OCI-LY1 (cell line): ENCODE data around the gene HOXD13.

ENCODE experiments used
- H2AFZ ChIP-seq: fragments of 200-600 bp; sonication (generic), shearing (Covaris generic); 2 replicates; pipeline ENCODE4 v1.6.0; 2014; ENCODE audit warnings: antibody characterized with exemption, mild to moderate bottlenecking, low read length
- H3F3A ChIP-seq: fragments of 200-600 bp; sonication (generic), shearing (Covaris generic); 2 replicates; pipeline ENCODE4 v1.6.0; 2014; ENCODE audit warnings: mild to moderate bottlenecking, antibody characterized with exemption, low read length, moderate library complexity; ENCODE audit not compliant: insufficient read depth
- H3K27ac ChIP-seq: fragments of 200-600 bp; sonication (generic); 2 replicates; pipeline ENCODE4 v1.5.1; 2014; ENCODE audit warnings: low read length, mixed run types, mild to moderate bottlenecking, low read depth; ENCODE audit not compliant: poor library complexity, severe bottlenecking
- H3K27me3 ChIP-seq: fragments of 200-600 bp; sonication (generic); 2 replicates; pipeline ENCODE4 v1.6.0; 2014; ENCODE audit warnings: antibody characterized with exemption, mild to moderate bottlenecking, low read length, moderate library complexity; ENCODE audit not compliant: insufficient read depth
- H3K36me3 ChIP-seq: fragments of 200-600 bp; sonication (generic); 2 replicates; pipeline ENCODE4 v1.6.1; 2014; ENCODE audit warnings: mild to moderate bottlenecking, antibody characterized with exemption, low read length, moderate library complexity, mixed read lengths; ENCODE audit not compliant: insufficient read depth
- H3K4me1 ChIP-seq: fragments of 200-600 bp; sonication (generic); 2 replicates; pipeline ENCODE4 v1.5.1; 2014; ENCODE audit warnings: mild to moderate bottlenecking, low read length, moderate library complexity; ENCODE audit not compliant: insufficient read depth, severe bottlenecking
- H3K4me2 ChIP-seq: fragments of 200-600 bp; sonication (generic), shearing (Covaris generic); 2 replicates; pipeline ENCODE4 v1.6.1; 2014; ENCODE audit warnings: low read length
- H3K4me3 ChIP-seq: fragments of 200-600 bp; sonication (generic); 2 replicates; pipeline ENCODE4 v1.5.1; 2014; ENCODE audit warnings: low read length, low read depth, mild to moderate bottlenecking, mixed read lengths; ENCODE audit not compliant: poor library complexity, severe bottlenecking
- H3K79me2 ChIP-seq: fragments of 200-600 bp; shearing (Covaris generic); 2 replicates; pipeline ENCODE4 v1.6.1; 2016; ENCODE audit warnings: mixed run types, low read length, mixed read lengths; ENCODE audit not compliant: insufficient read depth
- H3K9ac ChIP-seq: fragments of 200-600 bp; sonication (generic), shearing (Covaris generic); 2 replicates; pipeline ENCODE4 v1.6.1; 2014; ENCODE audit warnings: mild to moderate bottlenecking, low read length, mixed read lengths
- H3K9me2 ChIP-seq: fragments of 200-600 bp; sonication (generic), shearing (Covaris generic); 2 replicates; pipeline ENCODE4 v1.6.1; 2014; ENCODE audit warnings: low read depth, mild to moderate bottlenecking, low read length, mixed read lengths
- H3K9me3 ChIP-seq: fragments of 200-600 bp; shearing (Covaris generic); 2 replicates; pipeline ENCODE4 v1.6.1; 2014; ENCODE audit warnings: low read length, mixed read lengths
- H4K20me1 ChIP-seq: fragments of 200-600 bp; sonication (generic), shearing (Covaris generic); 2 replicates; pipeline ENCODE4 v1.6.0; 2016; ENCODE audit warnings: mild to moderate bottlenecking, low read length; ENCODE audit not compliant: insufficient read depth
- CTCF ChIP-seq: fragments of 200-600 bp; sonication (generic), shearing (Covaris generic); IDR thresholded peaks from 2 replicates; pipeline ENCODE4 v1.5.1; 2017; ENCODE audit warnings: mild to moderate bottlenecking, antibody characterized with exemption, low read length, moderate library complexity, mixed read lengths
- EZH2 ChIP-seq: fragments of 200-600 bp; sonication (generic), shearing (Covaris generic); IDR thresholded peaks from 2 replicates; pipeline ENCODE4 v1.8.0; 2017; ENCODE audit warnings: borderline replicate concordance, mixed run types, mild to moderate bottlenecking, antibody characterized with exemption, low read length, moderate library complexity, mixed read lengths

Gene HOXD13

GRCh38 chr2:176109946-176110345 is 17.4 kb downstream of the HOXD13 start:
- no peaks in the 10 kb centered on the region for H3K36me3 ChIP-seq
- H3K27me3 ChIP-seq: no peaks in the 10 kb centered on the region

GRCh38 chr2:176110415-176111308 is 18.1 kb downstream of the HOXD13 start:
- Histone ChIP-seq H3K4me3 (no peak overlapping the region), H2AFZ (no peak overlapping the region), H3F3A (no peaks in the 10 kb centered on the region), H3K9ac (no peak overlapping the region), H3K27ac (no peak overlapping the region), H3K79me2 (no peaks in the 10 kb centered on the region), H3K36me3 (no peaks in the 10 kb centered on the region), H3K4me1 (peaks cover 5% of the 10 kb centered on the region), H3K4me2 (no peak overlapping the region), H3K9me3 (no peaks in the 10 kb centered on the region), H3K27me3 (no peaks in the 10 kb centered on the region), H3K9me2 (no peaks in the 10 kb centered on the region), H4K20me1 (no peaks in the 10 kb centered on the region)
- TF ChIP-seq EZH2 (no peak), CTCF (no peak)

More at GRCh38 chr2:176109946-176110345, 17.4 kb downstream of the HOXD13 start:
- no peak overlapping the region for H3K9ac ChIP-seq
- H3K9me2 ChIP-seq: no peaks in the 10 kb centered on the region
- no peaks in the 10 kb centered on the region for H3K9me3 ChIP-seq
- no peak overlapping the region for H3K27ac ChIP-seq
- H3K79me2 ChIP-seq: no peaks in the 10 kb centered on the region
- H3K4me3 ChIP-seq: no peak overlapping the region
- H3K4me1 ChIP-seq: peaks cover 5% of the 10 kb centered on the region
- no peaks in the 10 kb centered on the region for H3F3A ChIP-seq
- no peak overlapping the region for H2AFZ ChIP-seq
- TF ChIP-seq CTCF (no peak), EZH2 (no peak)
- H3K4me2 ChIP-seq: no peak overlapping the region
- no peaks in the 10 kb centered on the region for H4K20me1 ChIP-seq

- Histone ChIP-seq H2AFZ (no peak overlapping the region), H3K4me1 (peaks cover 2% of the 10 kb centered on the region), H3K9ac (no peak overlapping the region), H3F3A (no peaks in the 10 kb centered on the region), H3K4me3 (no peak overlapping the region), H3K36me3 (no peaks in the 10 kb centered on the region), H3K27me3 (no peaks in the 10 kb centered on the region), H3K9me3 (no peaks in the 10 kb centered on the region), H3K27ac (no peak overlapping the region), H4K20me1 (no peaks in the 10 kb centered on the region), H3K79me2 (no peaks in the 10 kb centered on the region), H3K4me2 (no peak overlapping the region), H3K9me2 (no peaks in the 10 kb centered on the region)
- TF ChIP-seq CTCF (peak; percentile 82), EZH2 (no peak)
Measured at GRCh38 chr2:176111309-176111663, 18.8 kb downstream of the HOXD13 start.
